ENCODE data around the gene DCUN1D2. TPM values are rescaled to one million over a fixed set of nuclear protein-coding genes. Genes with fewer than 3 reads are reported as not detected.
A peak's percentile ranks its signal among the peaks of the same experiment; 100 is the strongest.

Gene DCUN1D2
- total RNA-seq, 6 experiments from 2014 or later: 6.1 to 11.7 (median 9.3) TPM

DNA sequence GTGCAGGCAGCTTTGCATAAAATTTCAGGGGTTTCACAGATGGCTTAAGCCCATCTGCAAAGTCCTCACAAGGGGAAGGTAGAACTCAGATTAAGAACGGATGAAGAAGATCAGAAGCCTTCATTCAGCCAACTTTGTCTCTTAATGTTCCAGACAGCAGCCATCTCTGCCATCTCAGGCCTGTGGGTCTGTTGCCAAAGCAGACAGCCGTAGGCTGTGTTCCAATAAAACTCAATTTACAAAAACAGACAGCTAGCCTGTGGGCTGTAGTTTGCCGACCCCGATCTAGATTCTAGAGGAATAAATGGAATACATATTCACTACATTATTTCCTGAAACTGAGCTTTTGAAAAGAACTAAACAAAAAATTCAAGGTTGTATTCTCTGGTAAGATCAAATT lies 3.8 kb downstream of the DCUN1D2 start:
- 86% methylated on average over 4 of the region's 4 CpGs for WGBS (ENCODE audit: insufficient coverage, low coverage, low lambda C conversion rate, missing lambda C conversion rate)
- H3K9me3 ChIP-seq: no peaks in the 10 kb centered on the region
- peaks cover 0 to 27% (median 0%) of the 10 kb centered on the region in 4 donors for H3K4me1 ChIP-seq
- no peak overlapping the region for H3K4me3 ChIP-seq
- H3K27me3 ChIP-seq: no peaks in the 10 kb centered on the region
- H3K36me3 ChIP-seq: no peaks in the 10 kb centered on the region
- DNase-seq (no peak), ATAC-seq (no peak)
- no peak overlapping the region for H3K27ac ChIP-seq
- intact Hi-C loops (cut with DNase I): no loop called here
- TF ChIP-seq POLR2A (IDR thresholded peaks at IDR 0.05): no peak
- TF ChIP-seq, protein P1, sequence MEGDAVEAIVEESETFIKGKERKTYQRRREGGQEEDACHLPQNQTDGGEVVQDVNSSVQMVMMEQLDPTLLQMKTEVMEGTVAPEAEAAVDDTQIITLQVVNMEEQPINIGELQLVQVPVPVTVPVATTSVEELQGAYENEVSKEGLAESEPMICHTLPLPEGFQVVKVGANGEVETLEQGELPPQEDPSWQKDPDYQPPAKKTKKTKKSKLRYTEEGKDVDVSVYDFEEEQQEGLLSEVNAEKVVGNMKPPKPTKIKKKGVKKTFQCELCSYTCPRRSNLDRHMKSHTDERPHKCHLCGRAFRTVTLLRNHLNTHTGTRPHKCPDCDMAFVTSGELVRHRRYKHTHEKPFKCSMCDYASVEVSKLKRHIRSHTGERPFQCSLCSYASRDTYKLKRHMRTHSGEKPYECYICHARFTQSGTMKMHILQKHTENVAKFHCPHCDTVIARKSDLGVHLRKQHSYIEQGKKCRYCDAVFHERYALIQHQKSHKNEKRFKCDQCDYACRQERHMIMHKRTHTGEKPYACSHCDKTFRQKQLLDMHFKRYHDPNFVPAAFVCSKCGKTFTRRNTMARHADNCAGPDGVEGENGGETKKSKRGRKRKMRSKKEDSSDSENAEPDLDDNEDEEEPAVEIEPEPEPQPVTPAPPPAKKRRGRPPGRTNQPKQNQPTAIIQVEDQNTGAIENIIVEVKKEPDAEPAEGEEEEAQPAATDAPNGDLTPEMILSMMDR (IDR thresholded peaks at IDR 0.05): no peak

DNA sequence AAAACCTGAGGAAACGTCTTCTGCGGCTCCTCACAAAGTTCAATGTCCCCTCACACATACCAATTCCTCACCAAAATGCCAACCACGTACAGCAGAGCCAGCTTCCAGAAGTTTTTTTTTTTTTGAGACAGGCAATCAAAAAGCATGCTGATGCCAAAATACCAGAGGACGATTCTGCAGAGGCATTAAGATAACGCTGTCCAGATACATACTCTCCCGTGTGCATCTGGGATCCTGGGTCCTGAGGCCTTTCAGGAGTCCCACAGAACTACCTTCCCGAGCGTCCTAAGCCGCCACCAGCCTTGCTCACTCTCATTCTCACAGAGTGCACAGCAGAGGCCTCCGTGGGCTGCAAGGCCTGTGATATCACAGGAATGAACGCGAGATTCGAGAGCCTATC lies 5.0 kb downstream of the DCUN1D2 start:
- Histone ChIP-seq H3K4me3 (no peak overlapping the region), H3K27ac (no peak overlapping the region), H3K36me3 (no peaks in the 10 kb centered on the region), H3K4me1 (peaks cover 0 to 25% (median 0%) of the 10 kb centered on the region in 4 donors), H3K27me3 (no peaks in the 10 kb centered on the region), H3K9me3 (no peaks in the 10 kb centered on the region)
- 86% methylated on average over 13 of the region's 13 CpGs for WGBS (ENCODE audit: insufficient coverage, low coverage, low lambda C conversion rate, missing lambda C conversion rate)
- no peak for DNase-seq
- TF ChIP-seq, protein P1 (IDR thresholded peaks at IDR 0.05): no peak
- TF ChIP-seq POLR2A (IDR thresholded peaks at IDR 0.05): no peak
- intact Hi-C loops (cut with DNase I): no loop called here
- ATAC-seq: no peak

DNA sequence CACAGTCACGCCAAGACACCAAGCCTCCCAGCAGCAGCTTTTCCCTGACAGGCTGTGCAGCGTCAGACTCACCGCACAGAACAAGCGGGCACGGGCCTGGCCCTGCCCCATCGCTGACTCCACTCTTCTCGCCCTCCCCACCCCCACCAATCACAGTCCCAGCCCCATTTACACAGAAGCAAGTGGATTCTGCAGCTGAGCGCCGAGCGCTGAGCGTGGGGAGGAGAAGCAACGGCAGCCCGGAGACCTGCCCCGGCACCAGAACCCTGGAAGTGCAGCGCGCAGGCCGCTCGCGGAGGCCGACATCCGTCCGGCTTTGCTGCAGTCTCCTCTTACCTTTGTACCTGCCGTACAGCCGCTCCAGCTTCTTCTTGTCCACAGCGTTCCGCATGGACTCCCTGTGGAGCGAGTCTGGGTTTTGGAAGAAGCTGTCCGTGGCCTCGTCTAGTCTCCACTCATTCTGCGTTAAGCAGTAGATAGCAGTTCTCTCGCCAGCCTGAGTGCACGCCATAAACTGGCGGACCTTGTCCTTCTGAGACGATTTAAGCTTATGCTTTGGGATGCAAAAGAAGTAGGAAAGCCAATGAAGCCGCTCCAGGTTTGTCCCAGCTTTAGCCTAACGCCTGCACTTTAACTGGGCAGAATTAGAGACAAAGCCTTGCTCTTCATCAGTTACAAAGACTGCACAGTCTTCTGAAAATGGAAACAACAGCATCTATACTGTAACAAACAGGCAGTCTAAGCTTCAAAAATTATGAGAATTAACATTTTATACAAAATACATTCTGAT lies 6.8 kb downstream of the DCUN1D2 start:
- WGBS (ENCODE audit: insufficient coverage, low coverage, low lambda C conversion rate, missing lambda C conversion rate): 91% methylated on average over 27 of the region's 36 CpGs
- intact Hi-C loops (cut with DNase I): no loop called here
- no peaks in the 10 kb centered on the region for H3K9me3 ChIP-seq
- H3K27ac ChIP-seq: no peak overlapping the region
- ATAC-seq: peak in 3 of 4 donors; percentile 33 to 52 (median 51)
- peaks cover 0 to 13% (median 0%) of the 10 kb centered on the region in 4 donors for H3K4me1 ChIP-seq
- peaks cover 0 to 12% (median 1%) of the 10 kb centered on the region in 4 donors for H3K36me3 ChIP-seq
- TF ChIP-seq, protein P1 (IDR thresholded peaks at IDR 0.05): no peak
- no peak for TF ChIP-seq POLR2A (IDR thresholded peaks at IDR 0.05)
- DNase-seq: no peak
- H3K27me3 ChIP-seq: no peaks in the 10 kb centered on the region
- peak overlapping the region in 1 of 3 donors; percentile 10 for H3K4me3 ChIP-seq

DNA sequence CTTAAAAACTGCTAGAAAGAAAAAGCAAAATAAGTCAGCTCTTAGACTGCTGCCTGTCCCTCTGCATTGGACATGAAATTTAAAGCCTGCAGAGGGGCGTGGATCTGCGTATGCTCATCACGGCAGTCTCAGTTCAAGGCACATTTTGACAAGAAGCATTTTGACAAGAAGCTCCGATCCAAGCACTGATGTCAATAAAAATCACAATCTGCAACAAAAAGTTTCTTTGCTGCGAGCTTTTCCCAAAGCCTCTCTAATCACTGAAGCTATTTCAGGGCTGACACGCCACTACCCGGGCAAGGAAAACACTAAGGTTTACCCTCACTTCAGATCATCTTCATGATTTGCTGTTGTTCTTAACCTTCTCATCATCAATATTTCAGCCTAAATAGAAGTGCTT lies 7.4 kb downstream of the DCUN1D2 start:
- H3K9me3 ChIP-seq: no peaks in the 10 kb centered on the region
- no peak overlapping the region for H3K4me3 ChIP-seq
- H3K27me3 ChIP-seq: no peaks in the 10 kb centered on the region
- WGBS (ENCODE audit: insufficient coverage, low coverage, low lambda C conversion rate, missing lambda C conversion rate): 94% methylated on average over 7 of the region's 7 CpGs
- no peak overlapping the region for H3K27ac ChIP-seq
- peaks cover 0 to 7% (median 0%) of the 10 kb centered on the region in 4 donors for H3K4me1 ChIP-seq
- ATAC-seq: no peak
- peaks cover 0 to 15% (median 1%) of the 10 kb centered on the region in 4 donors for H3K36me3 ChIP-seq
- intact Hi-C loops (cut with DNase I): no loop called here
- TF ChIP-seq POLR2A (IDR thresholded peaks at IDR 0.05): no peak
- TF ChIP-seq, protein P1 (IDR thresholded peaks at IDR 0.05): no peak
- DNase-seq: no peak

Data from right lobe of liver (tissue), 6 donors.